HCT116 (cell line): ENCODE measurements around the gene PANX2. TPM values are rescaled to one million over a fixed set of nuclear protein-coding genes. Genes with fewer than 3 reads are reported as not detected.
A peak's percentile ranks its signal among the peaks of the same experiment; 100 is the strongest.

ENCODE experiments used
- ATAC-seq: fragments of 200-7000 bp; cut with Tn5 transposase; 2 replicates; pipeline ENCODE4 v1.9.1; 2020; ENCODE audit warnings: mild to moderate bottlenecking, moderate library complexity
- BruUV-seq: library from RNA; stranded (reverse); fragments of 400-500 nt; replicated peaks from 2 replicates; lab custom pipeline; 2021; lab: Mats Ljungman, UMichigan
- CTCF ChIA-PET: fragments of 300-600 bp; sonication (Branson Sonifier 250); formaldehyde crosslinking; loops from one replicate; lab custom pipeline; 2021; ENCODE audit warnings: antibody characterized with exemption; lab: Charles Lee
- POLR2A ChIA-PET: fragments of 300-600, 350-600 bp; sonication (Branson Sonifier 250); formaldehyde crosslinking; loops from one replicate; lab custom pipeline; 2021; ENCODE audit warnings: antibody characterized with exemption; lab: Charles Lee
- RAD21 ChIA-PET, 2 experiments: fragments of 300-600 bp; sonication (Branson Sonifier 250); formaldehyde crosslinking; loops; one replicate each; lab custom pipeline; 2023; ENCODE audit warnings: low total read pairs in 2 of 2; ENCODE audit not compliant: uncharacterized antibody in 2 of 2, unreplicated experiment in 2 of 2, low non-redundant PET in 1 of 2; lab: Charles Lee
- DNase-seq: peaks from one replicate; pipeline ENCODE4 v3.0.0-alpha.2; 2010; ENCODE audit warnings: low read depth, low spot score
- H2AFZ ChIP-seq: fragments of 200-600 bp; shearing (Covaris generic), sonication (generic); 2 replicates; pipeline ENCODE4 v1.6.1; 2017; ENCODE audit warnings: low read depth, mixed run types, mixed read lengths, antibody characterized with exemption, low read length; ENCODE audit not compliant: poor library complexity, severe bottlenecking
- H3K27ac ChIP-seq: 2 replicates; pipeline ENCODE4 v1.5.1; 2012; ENCODE audit warnings: low read depth, low read length
- H3K27me3 ChIP-seq: fragments of 200-600 bp; sonication (generic); 2 replicates; pipeline ENCODE4 v1.6.1; 2016; ENCODE audit warnings: mixed run types, low read length, mixed read lengths; ENCODE audit not compliant: insufficient read depth
- H3K36me3 ChIP-seq, 2 experiments: fragments of 200-500 bp in 1 of 2; fragments of 200-600 bp in 1 of 2; sonication (Bioruptor generic) in 1 of 2; sonication (generic) in 1 of 2; 2 replicates each; pipeline versions ENCODE4 v1.5.1 to v1.6.1; 2014 to 2016; ENCODE audit warnings: low read length in 2 of 2, inconsistent platforms in 1 of 2, mixed read lengths in 1 of 2, mixed run types in 1 of 2; ENCODE audit not compliant: insufficient read depth in 2 of 2, control insufficient read depth in 1 of 2
- H3K4me1 ChIP-seq, 2 experiments: fragments of 200-600 bp in 1 of 2; sonication (generic) in 1 of 2; 2 replicates each; pipeline versions ENCODE4 v1.5.1 to v1.6.1; 2012 to 2017; ENCODE audit warnings: low read length in 2 of 2, inconsistent platforms in 1 of 2, mild to moderate bottlenecking in 1 of 2, mixed read lengths in 1 of 2, mixed run types in 1 of 2, moderate library complexity in 1 of 2; ENCODE audit not compliant: insufficient read depth in 2 of 2, control insufficient read depth in 1 of 2
- H3K4me2 ChIP-seq: fragments of 200-600 bp; sonication (generic); 2 replicates; pipeline ENCODE4 v1.6.1; 2017; ENCODE audit warnings: mixed run types, low read length, mixed read lengths
- H3K4me3 ChIP-seq, 2 experiments: fragments of 200-600 bp in 1 of 2; sonication (generic) in 1 of 2; replicated peaks in 1 of 2; 2 replicates each; pipeline ENCODE4 v1.5.1; 2011 to 2016; ENCODE audit warnings: low read length in 2 of 2, control low read depth in 1 of 2, low read depth in 1 of 2, mild to moderate bottlenecking in 1 of 2, mixed read lengths in 1 of 2, mixed run types in 1 of 2
- H3K79me2 ChIP-seq: fragments of 200-600 bp; sonication (generic); 2 replicates; pipeline ENCODE4 v1.6.1; 2017; ENCODE audit warnings: mild to moderate bottlenecking, mixed run types, low read length, moderate library complexity, mixed read lengths; ENCODE audit not compliant: insufficient read depth
- H3K9ac ChIP-seq: fragments of 200-600 bp; sonication (generic); 2 replicates; pipeline ENCODE4 v1.6.1; 2016; ENCODE audit warnings: low read length, mixed read lengths
- H3K9me2 ChIP-seq: fragments of 200-600 bp; sonication (generic), shearing (Covaris generic); 2 replicates; pipeline ENCODE4 v1.6.1; 2017; ENCODE audit warnings: mixed run types, mild to moderate bottlenecking, moderate library complexity; ENCODE audit not compliant: insufficient read depth
- H3K9me3 ChIP-seq, 2 experiments: fragments of 200-500 bp in 1 of 2; fragments of 200-600 bp in 1 of 2; sonication (Bioruptor generic) in 1 of 2; sonication (generic) in 1 of 2; 2 replicates each; pipeline ENCODE4 v1.6.1; 2014 to 2017; ENCODE audit warnings: low read length in 2 of 2, mixed read lengths in 2 of 2, inconsistent platforms in 1 of 2, low read depth in 1 of 2, mild to moderate bottlenecking in 1 of 2, mixed run types in 1 of 2, moderate library complexity in 1 of 2; ENCODE audit not compliant: control insufficient read depth in 1 of 2, insufficient read depth in 1 of 2
- H4K20me1 ChIP-seq: fragments of 200-600 bp; sonication (generic), shearing (Covaris generic); 2 replicates; pipeline ENCODE4 v1.6.1; 2017; ENCODE audit warnings: mixed run types, mild to moderate bottlenecking, moderate library complexity; ENCODE audit not compliant: insufficient read depth
- ATF3 ChIP-seq: IDR thresholded peaks from 2 replicates; pipeline ENCODE4 v1.6.1; 2012
- EGR1 ChIP-seq: IDR thresholded peaks from 2 replicates; pipeline ENCODE4 v1.6.1; 2012; ENCODE audit warnings: low read depth
- ELF1 ChIP-seq: IDR thresholded peaks from 2 replicates; pipeline ENCODE4 v1.6.1; 2012; ENCODE audit warnings: low read depth, borderline replicate concordance
- POLR2AphosphoS5 ChIP-seq: IDR thresholded peaks from 2 replicates; pipeline ENCODE4 v1.6.1; 2011; ENCODE audit warnings: mild to moderate bottlenecking, low read depth, low read length, moderate library complexity
- RAD21 ChIP-seq: IDR thresholded peaks from 2 replicates; pipeline ENCODE4 v1.6.1; 2012; ENCODE audit warnings: low read depth, mild to moderate bottlenecking
- SIN3A ChIP-seq: IDR thresholded peaks from 2 replicates; pipeline ENCODE4 v1.6.1; 2012; ENCODE audit warnings: low read depth
- SP1 ChIP-seq: IDR thresholded peaks from 2 replicates; pipeline ENCODE4 v1.6.1; 2012; ENCODE audit warnings: low read depth
- SRF ChIP-seq: IDR thresholded peaks from 2 replicates; pipeline ENCODE4 v1.6.1; 2012; ENCODE audit warnings: low read depth
- intact Hi-C: fragments of 100-400 bp; cut with micrococcal nuclease; formaldehyde crosslinking; loops from 2 replicates; pipeline ENCODE4 v1.10.0; 2022
- total RNA-seq: library from RNA; stranded (reverse); gene quantifications from one replicate; pipeline ENCODE4 v1.2.1, GENCODE V29; 2021; ENCODE audit not compliant: unreplicated experiment
- TF ChIP-seq, protein P1 (sequence below), 3 experiments: fragments of 200-600 bp in 1 of 3; sonication (generic) in 1 of 3; IDR thresholded peaks in 2 of 3; conservative IDR thresholded peaks in 1 of 3; 2 replicates each; pipeline ENCODE4 v1.5.1; 2012 to 2017; ENCODE audit warnings: low read depth in 2 of 3, low read length in 2 of 3, antibody characterized with exemption in 1 of 3, borderline replicate concordance in 1 of 3, control low read depth in 1 of 3, mild to moderate bottlenecking in 1 of 3, mixed read lengths in 1 of 3, mixed run types in 1 of 3, moderate library complexity in 1 of 3; ENCODE audit not compliant: insufficient read depth in 1 of 3

The PANX2 gene
- total RNA-seq, 1 experiment from 2014 or later = 8.0 TPM

DNA sequence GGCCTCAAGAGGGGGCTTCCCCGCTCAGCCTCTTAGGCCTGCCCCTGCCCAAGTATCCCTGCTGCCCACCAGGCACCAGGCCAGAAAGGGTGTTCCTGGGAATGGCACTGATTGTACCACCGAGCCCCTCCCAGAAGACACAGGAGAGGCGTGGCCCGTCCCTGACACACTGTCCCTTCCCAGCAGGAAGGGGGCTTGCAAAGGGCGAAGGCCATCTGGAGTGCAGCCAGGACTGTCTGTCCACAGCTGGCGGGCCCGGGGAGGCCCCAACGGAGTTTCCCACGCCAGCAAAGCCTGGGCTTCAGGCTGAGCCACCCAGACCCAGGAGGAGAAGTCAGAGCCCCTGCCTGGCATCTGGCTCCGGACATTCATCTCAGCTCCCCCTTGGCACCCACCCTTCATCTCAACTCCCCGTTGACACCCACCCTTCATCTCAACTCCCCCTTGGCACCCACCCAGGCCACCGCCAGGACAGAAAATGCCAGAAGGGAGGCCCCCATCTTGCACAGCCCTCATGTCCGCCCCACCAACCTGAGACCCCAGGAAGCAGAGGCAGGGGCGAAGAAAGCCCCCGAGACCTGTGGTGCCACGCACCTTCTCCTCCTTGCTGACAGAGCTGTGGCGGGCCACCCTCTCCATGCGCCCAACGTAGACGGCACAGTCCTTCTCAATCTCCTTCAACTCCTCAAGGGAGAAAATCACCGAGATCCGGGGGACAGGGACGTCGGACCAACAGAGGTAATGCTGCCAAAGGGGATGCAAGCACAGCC lies 54.9 kb downstream of the PANX2 start:
- CTCF ChIA-PET = interaction anchor here (0.6 kb wide), 1 partner anchor 35 kb away, joined by 3 read pairs; no protein-coding TSS in a partner anchor
- POLR2A ChIA-PET = no interaction called here

DNA sequence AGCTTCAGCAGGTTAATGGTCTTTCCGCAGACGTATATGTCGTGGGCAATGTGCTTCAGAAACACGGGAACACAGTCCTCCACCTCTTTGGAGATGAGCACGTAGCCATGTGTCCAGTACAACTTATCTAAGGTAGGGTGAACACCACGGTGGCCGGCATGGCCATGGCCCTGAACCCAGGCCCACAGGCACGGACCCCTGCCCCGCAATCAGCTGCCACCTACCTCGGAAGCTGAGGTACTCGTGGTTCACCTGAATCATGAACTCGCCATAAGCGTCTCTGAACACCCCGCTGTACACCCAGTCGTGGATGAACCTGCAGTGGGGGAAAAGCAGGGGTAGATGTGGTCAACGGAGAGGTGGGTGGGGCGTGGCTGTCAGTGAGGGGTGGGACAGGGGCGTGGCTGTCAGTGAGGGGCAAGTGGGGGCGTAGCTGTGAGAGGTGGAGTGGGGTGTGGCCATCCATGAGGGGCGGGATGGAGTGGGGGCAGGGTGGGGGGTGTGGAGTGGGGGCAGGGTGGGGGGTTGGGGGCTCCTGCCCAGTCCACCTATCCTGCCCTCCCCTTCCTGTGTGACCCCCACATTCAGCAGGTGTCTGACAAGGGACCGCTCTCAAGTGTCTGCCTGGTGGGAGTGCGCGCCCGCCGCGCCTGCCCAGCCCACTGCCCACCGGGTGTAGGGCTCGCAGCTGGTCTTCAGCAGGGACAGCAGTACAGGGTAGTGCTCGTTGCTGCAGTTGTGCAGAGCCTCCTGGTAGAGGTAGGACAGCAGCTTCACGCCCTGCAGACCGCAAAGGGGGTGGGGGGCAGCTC lies 55.7 kb downstream of the PANX2 start:
- H2AFZ ChIP-seq = no peak overlapping the region
- no peak overlapping the region for H3K27ac ChIP-seq
- no peak overlapping the region for H3K9ac ChIP-seq
- H4K20me1 ChIP-seq = no peaks in the 10 kb centered on the region
- H3K9me3 ChIP-seq = no peaks in the 10 kb centered on the region
- H3K79me2 ChIP-seq = peaks cover 6% of the 10 kb centered on the region; the same call in 1 of the 2 replicates
- ChIA-PET RAD21 (no interaction called here), POLR2A (no interaction called here), CTCF (no interaction called here)
- no peaks in the 10 kb centered on the region for H3K4me1 ChIP-seq
- TF ChIP-seq SP1 (no peak), ELF1 (no peak), EGR1 (no peak)
- TF ChIP-seq, protein P1, sequence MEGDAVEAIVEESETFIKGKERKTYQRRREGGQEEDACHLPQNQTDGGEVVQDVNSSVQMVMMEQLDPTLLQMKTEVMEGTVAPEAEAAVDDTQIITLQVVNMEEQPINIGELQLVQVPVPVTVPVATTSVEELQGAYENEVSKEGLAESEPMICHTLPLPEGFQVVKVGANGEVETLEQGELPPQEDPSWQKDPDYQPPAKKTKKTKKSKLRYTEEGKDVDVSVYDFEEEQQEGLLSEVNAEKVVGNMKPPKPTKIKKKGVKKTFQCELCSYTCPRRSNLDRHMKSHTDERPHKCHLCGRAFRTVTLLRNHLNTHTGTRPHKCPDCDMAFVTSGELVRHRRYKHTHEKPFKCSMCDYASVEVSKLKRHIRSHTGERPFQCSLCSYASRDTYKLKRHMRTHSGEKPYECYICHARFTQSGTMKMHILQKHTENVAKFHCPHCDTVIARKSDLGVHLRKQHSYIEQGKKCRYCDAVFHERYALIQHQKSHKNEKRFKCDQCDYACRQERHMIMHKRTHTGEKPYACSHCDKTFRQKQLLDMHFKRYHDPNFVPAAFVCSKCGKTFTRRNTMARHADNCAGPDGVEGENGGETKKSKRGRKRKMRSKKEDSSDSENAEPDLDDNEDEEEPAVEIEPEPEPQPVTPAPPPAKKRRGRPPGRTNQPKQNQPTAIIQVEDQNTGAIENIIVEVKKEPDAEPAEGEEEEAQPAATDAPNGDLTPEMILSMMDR (IDR thresholded peaks at IDR 0.05 in 2 of 3, conservative IDR thresholded peaks at IDR 0.05 in 1 of 3; ENCODE audit: borderline replicate concordance in 1 of 3, insufficient read depth in 1 of 3, low read depth in 2 of 3, low read length in 2 of 3) = no peak
- intact Hi-C loops = no loop called here
- DNase-seq = no peak
- no TSS peak for BruUV-seq
- H3K27me3 ChIP-seq = no peaks in the 10 kb centered on the region
- no peak overlapping the region for H3K4me3 ChIP-seq
- no peaks in the 10 kb centered on the region for H3K9me2 ChIP-seq
- no peak overlapping the region for H3K4me2 ChIP-seq
- ATAC-seq = peak; percentile 35; the same call in 1 of the 2 replicates
- H3K36me3 ChIP-seq = peaks cover 17 to 20% of the 10 kb centered on the region in 2 experiments; a peak in 3 of 4 replicates

More for the DNA sequence above, 54.9 kb downstream of the PANX2 start:
- H2AFZ ChIP-seq = no peak overlapping the region
- no peak for TF ChIP-seq RAD21
- TF ChIP-seq ATF3 = no peak
- TF ChIP-seq POLR2AphosphoS5 = no peak
- TF ChIP-seq SIN3A = no peak
- TF ChIP-seq SRF = no peak
- TF ChIP-seq, all 23 proteins: peak for 0
- peaks cover 6% of the 10 kb centered on the region; the same call in 1 of the 2 replicates for H3K79me2 ChIP-seq
- H3K27me3 ChIP-seq = no peaks in the 10 kb centered on the region
- no TSS peak for BruUV-seq
- H4K20me1 ChIP-seq = no peaks in the 10 kb centered on the region
- no peak overlapping the region for H3K27ac ChIP-seq
- DNase-seq (no peak), ATAC-seq (no peak)
- H3K9me3 ChIP-seq = no peaks in the 10 kb centered on the region
- intact Hi-C loops = no loop called here
- H3K4me2 ChIP-seq = no peak overlapping the region
- RAD21 ChIA-PET = no interaction called here
- no peak overlapping the region for H3K9ac ChIP-seq
- peaks cover 17 to 29% of the 10 kb centered on the region in 2 experiments; a peak in 3 of 4 replicates for H3K36me3 ChIP-seq
- no peak overlapping the region for H3K4me3 ChIP-seq
- no peaks in the 10 kb centered on the region for H3K9me2 ChIP-seq
- H3K4me1 ChIP-seq = no peaks in the 10 kb centered on the region
